Glomerular endothelial cell (primary cell): ENCODE data around the gene POLN. TPM values are rescaled to one million over a fixed set of nuclear protein-coding genes. Genes with fewer than 3 reads are reported as not detected.

Experiments
- DNase-seq: peaks from one replicate; pipeline ENCODE4 v3.0.0-alpha.2; 2011; ENCODE audit warnings: low read depth, low spot score; ENCODE audit errors: extremely low read depth
- total RNA-seq: library from RNA; depleted of rRNA; stranded (reverse); fragments of >200 nt; gene quantifications from 2 replicates; pipeline ENCODE4 v1.2.3, GENCODE V29; 2015

Gene POLN
- total RNA-seq, 1 donor from 2014 or later, result 1.6 TPM

DNA sequence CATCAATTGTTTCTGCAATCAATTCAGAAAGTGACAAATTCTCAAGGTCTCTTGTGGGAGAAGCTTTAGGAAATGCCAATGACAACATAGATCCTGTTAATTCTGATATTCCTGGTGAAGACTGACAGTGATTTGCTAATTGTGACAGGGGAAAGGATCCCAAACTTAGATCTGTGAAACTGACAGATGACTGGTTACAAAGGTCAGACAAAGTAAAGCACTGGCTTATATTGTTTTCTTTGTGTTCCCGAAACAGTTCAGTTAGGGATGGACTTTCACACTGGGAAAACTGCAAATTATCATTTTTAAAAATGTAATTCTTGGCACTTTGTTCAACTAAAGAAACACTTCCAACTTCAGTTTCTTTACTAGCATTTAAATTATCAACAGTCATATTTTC lies 152.7 kb downstream of the POLN start:
- no peak for DNase-seq

DNA sequence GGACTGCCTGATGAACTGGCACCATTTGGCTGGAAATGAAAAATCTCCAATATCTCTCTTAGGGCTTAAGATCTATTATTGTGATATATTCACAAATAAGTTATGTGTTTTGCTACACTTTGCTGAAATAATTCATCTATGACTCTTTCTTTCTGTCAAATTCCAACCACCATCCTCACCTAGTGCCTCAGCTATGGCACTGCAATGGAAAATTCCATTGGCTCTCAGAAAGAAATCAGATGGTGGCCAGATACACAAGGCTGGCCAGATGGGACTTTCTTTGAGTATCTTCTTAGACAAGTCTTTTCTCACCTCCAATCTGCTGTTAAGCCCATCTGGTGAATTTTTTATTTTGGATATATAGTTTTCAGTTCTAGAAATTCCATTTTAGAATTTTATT lies 154.8 kb downstream of the POLN start:
- DNase-seq, result no peak

DNA sequence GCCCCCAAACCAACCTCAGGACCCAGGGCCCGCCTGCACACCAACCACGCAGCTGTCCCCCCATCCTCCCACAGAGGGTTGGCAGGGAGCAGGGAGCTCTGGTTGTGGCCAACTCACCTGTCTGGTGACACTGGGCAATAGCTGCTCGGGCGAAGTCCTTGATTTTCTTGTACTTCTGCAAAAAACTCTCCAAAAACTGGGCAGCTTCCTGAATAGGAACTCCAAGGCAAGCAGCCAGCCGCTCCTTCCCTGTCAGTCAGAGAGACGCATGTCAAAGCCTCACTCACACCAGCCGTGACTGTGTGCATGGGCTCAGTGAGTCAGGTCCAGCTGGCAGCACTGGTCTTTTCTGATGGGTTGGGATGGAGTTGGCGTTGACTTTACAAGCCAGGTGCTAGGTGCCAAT lies 156.4 kb downstream of the POLN start:
- DNase-seq, result no peak

DNA sequence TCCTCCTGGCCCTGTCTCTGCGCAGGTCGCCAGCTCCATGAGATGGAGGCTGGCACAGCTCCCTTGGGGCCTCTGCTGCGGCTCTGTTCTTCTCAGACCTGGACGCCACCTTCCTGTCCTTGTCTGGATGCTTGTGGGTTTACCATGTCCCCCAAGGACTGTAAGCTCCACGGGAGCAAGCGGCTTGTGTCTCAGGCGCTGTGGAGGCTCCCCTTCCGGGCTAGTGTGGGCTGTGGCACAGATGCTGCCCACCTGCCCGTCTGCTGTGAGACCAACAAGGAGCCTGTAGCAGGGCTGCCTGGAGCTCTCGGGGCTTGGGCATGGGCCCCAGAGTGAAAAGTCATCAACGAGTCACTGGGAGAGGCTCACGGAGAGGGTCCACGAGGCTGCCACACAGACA lies 157.6 kb downstream of the POLN start:
- no peak for DNase-seq

DNA sequence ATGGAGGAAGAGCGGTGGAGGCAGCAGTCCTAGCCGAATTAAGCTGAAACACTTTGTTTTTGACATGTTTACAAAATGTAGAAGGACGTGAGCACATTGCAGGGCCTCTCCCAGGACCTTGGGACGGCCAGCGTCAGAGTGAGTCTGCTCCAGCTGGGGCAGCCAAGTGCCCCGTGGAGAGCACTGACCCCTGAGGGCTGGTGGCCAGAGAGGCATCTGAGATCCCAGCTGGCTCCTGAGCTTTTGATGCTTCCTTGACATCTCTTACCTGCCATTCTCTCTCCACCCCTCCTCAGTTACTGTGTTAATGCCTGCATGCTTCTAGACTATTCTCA lies 158.1 kb downstream of the POLN start:
- DNase-seq, result no peak

DNA sequence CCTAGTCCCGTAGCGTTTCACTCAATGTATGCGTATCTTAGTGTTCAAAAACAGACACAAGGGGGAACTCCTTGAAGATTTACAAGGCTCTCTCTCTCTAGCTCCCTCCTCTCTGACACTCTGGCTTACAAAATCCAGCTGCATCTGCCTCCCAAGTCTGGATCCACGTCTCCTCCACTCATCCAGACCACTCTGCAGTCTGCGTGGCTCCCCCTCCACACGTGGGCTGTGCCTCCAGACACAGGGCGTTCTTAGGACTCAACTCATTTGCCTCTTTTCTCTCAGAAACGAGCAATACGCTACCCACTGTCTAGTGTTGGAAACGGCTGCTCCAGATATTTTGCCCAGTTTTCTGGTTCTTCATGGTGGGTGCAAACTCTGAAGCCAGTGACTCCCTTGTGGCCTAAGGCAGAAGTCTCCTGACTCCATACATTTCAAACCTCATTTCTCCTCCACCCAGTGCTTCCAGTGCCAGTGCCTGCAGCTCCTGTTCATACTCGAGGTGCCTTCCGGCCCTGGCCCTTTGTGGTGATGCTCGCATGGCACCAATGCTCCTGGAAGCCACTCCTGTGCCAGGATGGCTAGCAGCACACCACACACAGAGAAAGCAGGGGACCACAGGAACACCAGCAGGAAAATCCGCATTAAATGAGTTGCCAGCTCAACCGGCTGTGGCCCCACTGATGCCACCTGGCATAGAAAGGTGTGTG lies 158.7 kb downstream of the POLN start:
- DNase-seq, result no peak

DNA sequence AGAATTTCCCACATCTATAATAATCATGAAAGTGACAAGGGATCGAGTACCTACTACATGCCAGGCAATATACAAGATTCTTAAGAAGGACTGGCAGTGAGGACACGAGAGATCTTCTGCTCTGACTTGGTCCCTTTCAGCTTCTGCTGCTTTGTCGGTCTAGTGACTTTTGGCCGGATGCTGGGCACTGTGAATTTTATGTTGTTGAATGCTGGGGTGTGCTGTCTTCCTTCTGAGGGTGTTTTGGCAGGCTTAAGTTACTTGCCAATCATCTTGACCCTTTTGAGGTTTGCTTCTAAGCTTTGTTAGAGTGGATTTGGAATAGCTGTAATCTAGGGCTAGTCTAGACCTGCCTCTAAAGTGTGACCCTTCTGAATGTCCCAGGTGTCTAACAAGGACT lies 159.3 kb downstream of the POLN start:
- no peak for DNase-seq

DNA sequence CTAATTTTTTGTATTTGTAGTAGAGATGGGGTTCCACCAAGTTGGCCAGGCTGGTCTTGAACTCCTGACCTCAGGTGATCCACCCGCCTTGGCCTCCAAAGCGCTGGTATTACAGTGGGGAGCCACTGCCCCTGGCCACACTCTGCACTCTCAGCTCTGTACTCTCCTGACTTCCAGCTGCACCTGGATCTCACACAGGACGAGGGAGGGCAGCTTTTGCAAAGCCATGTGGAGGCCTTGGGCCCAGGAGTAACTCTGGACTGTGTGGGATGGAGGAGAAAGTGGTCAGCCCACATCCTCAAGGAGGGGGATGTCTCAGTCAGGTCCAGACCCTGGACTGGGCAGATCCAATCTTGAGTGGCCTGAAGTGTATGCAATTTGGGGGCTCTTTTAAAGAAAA lies 159.8 kb downstream of the POLN start:
- no peak for DNase-seq

DNA sequence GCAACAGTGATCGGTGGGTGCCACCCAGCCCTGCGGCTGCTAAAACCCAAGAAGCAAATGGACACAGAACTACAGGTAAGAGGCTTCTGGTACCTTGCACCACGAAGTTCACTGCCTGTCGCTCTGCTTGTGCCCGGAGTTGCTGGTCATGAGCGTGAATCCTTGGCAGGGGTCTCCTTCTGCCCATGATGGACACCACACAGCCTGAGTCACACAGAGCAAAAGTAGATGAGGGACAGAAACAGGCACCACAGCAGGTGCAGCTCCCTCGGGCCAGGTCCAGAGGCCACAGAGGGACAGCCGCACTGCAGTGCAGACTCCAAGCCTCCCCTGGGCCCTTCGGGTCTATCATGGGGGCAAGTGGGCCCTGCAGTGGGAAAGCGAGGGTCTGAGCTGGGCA lies 160.4 kb downstream of the POLN start:
- no peak for DNase-seq

DNA sequence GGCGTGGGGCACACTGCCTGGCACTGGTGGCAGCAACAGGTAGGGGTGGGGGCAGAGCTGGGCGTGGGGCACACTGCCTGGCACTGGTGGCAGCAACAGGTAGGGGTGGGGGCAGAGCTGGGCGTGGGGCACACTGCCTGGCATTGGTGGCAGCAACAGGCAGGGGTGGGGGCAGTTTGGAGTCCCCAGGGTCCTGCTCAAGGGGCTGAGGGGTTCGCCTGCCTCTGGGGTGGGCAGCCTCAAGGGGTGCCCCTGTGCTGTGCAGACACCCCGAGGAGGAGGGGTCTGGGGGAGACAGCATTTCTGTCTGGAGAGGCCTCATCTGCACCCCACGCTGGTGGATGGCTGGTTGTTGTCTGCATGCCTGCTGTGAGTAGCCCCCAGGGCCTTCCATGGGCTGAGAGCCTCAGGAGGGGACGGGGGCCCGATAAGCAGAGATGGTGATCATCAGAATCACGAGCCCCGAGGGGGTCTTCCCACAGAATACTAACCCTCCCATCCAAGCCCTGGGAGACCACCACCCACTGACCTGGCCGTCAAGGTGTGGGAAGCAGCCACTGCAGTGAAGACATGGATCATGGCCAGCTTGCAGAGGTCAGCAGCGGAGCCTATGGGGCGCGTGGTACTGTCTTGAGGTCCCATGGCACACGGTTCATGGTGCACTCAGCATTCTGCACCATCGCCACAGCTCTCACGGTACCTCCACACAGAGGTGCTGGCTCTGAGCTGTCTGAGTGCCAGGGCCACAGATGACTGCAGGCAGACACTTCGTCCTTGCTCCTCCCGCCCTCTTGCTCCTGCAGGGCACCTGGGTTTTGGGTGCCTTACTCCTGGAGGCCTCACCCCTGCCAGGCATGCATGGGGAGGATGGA lies 161.3 kb downstream of the POLN start:
- no peak for DNase-seq

DNA sequence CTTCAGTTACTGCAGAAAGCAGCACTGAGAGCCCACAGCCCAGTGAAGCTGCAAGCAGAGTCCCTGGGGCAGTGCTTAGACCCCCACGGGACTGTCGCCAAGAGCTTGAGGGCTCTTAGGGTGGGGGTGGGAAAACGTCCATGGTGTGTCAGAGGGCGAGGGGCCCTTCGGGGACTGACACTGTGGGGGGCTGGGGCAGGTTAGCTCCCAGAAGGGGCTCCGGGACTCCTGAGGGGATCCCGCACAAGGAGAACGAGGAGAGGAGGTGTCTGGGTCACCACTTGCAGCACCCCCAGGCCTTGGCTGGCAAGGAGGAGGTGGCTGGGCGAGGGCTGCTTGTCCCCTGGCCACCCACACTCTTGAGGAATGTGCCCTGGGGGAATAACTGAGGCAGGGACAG lies 162.0 kb downstream of the POLN start:
- no peak for DNase-seq

DNA sequence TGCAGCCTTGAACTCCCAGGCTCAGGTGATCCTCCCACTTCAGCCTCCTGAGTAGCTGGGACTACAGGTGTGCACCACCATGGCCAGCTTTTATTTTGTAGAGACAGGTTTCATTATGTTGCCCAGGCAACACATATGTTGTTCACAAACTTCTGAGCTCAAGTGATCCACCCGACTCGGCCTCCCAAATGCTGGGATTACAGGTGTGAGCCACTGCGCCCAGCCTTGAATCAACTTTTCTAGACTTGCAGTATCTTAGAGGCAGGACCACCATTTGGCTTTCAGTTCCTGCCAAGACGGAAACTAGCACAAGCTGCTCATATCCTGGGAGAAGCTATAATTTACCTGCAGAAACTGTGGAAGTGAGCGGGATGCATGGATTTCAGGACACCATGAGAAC lies 162.9 kb downstream of the POLN start:
- DNase-seq, result no peak

DNA sequence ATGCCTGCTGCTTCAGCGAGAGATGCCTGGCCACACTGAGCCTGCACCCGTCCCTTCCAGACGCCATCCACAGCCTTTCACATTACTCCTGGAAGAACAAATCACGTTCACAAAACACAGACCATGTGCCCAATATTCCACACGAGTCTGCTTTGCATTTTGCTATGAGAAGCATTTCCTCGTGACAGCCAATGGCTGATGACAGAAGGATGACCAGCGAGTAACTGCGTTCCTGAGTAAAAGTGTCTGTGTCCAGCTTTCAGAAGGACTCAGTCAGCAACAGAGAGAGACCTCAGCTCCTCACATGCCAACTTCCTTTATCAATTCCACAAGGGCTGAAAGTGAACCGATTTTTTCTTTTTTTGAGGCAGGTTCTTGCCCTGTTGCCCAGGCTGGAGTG lies 163.3 kb downstream of the POLN start:
- DNase-seq, result no peak

DNA sequence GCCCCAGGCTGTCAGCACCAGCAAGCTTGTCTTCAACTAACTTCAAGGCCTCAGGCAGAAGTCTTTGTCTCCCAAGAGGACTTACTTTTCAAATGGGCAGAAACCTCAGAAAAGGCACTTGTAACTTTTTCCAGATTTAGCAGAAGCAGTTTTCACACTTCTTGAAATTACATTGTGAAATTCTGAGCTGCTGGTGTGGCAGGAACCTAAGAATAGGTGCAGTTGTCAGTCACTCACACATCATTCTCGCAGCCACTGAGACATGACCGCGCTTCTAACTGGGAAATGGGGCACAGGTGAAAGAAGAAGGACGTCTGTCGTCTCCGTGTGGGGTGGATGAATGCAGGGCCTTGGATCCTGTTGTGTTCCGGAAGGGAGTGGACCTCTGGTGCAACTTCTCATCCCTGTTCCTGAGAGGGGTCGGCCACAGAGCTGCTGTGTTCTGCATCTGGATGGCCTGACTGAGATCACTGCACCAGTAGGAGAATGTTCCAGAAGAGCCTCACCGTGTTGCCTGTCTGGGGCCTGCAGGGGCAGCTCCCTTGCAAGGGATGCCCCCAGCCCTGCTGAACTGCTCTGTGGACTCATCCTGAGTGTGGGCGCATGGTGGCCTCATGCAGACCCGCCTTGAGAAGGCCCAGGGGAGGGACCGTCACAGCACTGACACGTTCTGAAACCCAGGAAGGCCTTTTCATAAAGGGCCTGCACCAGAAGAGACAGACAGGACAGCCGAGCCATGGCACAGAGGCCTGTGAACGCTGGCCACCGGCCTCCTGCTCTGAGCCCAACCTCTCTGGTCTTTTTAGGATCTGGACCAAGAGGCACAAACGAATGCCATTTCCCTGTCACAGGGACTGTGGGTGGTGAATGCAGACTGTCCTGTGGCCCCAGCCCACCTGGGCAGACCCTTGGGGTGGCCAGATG lies 164.1 kb downstream of the POLN start:
- DNase-seq, result no peak

DNA sequence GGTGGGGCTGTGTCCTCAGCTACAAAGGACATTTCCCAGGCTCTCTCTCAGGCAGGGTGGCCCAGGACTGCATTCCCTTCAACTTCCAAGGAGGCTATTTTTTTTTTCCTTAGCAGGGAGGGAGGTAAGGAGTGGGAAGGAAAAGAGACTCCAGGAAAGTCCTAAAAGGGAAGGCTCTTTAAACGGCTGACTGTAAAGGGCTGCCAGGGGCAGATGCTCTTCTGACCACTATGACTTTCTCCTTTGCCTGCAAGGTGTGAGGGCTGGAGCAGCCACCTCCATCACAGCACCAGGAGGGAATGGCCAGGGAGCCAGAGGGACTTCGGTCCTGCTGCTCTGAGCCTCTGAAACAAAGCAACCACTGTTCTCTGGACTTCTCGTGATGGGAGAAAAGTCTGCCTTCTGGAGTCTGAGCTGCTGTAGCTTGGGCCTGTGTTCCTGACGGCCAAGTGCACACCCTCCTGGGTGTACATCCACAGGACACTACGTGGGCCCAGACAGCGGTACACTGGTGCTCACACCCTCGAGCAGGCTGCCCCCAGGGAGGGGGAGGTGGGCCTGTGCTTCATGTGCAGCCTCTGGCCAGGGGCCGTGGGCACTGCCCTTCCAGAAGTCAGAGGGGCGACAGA lies 164.9 kb downstream of the POLN start:
- DNase-seq, result no peak

DNA sequence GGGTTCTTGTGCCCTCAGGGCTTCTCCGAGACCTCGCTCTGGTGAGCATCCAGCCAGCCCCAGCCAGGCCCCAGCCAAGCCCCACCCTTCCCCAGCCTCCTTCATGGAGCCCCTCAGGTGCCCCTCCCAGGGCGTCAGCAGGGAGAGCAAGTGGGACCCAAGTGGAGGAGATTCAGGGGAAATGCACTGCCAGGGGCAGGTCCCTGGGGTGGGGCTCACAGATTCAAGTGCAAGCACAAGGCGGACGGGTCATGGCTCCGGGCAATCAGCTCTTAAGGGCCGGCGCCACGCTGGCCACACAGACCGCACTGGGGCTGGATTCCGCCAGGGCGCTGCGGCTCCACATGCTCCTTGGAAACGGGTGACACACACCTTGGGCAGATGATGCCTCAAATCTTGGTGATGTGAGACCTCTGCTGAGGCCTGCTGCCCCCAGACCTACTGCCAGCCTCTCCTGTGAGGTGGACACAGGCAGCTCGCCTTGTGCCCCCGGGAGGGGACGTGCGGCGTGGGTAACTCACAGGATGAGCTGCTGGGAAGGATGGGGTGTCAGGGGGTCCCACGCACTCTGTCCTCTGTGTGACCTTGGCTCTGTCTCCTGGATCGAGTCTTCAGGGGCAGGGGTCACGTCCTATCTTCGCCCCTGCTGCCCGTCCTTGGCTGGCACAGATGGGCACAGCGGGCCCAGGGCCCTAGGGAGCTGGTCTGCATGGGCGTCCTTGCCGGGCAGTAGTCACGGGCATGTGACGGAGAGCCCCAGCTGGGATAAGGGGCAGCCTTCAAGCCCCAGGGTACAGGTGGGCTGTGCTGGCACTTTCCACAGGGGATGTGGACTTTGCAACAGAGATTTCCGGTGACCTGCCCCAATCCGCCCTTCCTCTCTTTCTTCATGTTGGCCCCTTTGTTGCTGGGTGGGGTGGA lies 165.7 kb downstream of the POLN start:
- no peak for DNase-seq

DNA sequence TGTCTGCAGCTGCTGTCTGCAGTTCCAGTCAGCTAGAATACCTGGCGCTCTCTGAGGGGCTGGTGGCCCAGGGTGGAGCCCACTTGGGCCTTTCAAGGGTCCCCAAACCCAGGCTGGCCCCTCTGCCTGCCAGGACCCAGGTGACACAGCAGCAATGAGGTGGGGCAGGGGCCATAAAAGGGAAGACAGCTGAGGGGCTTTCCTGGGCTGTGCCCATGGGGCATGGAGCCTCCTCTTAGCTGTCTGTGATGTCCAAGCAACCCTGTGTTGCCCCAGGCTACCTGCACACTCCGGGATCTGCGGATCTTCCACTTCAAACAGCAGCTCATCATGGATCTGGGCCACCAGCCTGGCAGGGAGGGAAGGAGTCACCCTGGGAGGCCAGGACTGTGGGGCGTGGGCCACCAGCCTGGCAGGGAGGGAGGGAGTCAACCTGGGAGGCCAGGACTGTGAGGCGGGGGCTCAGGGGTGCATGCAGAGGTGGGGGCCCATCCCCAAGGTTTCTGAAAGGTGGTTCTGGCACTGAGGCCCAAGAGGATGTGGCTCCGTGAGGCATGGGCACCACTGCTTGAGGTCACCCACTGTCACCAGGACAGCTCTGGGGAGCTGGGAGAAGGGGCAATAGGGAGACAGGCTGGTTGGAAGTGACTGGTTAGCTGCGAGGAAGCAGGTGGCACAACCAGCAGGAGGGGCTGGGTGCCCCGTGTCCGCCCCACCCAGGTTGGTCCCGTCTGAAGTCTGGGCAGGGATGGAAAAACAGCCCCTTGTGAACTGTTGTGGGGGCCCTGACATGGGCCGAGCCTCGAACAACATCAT lies 166.5 kb downstream of the POLN start:
- DNase-seq, result no peak

DNA sequence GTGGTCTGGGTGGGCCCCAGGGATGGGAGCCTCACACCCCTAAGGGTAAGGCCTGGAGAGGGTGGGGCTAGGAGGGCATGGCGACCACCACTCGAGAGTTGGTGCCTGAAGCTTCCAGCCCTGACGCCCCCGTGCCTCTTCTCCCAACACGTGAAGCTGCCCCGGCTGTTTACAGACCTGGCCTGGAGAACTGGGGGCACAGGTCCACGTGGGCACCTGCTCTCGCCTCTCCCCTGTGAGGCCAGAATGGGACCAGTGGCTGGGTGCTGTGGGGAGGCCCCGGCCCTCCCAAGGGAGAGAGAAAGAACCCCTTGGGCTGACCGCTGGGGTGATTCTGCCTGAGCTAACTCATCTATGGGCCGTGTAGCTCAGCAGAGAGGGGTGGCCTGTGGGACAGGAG lies 167.3 kb downstream of the POLN start:
- DNase-seq, result no peak
